ENCODE data around the gene LILRB1. TPM values are rescaled to one million over a fixed set of nuclear protein-coding genes. Genes with fewer than 3 reads are reported as not detected.

LILRB1 gene
- total and polyA plus RNA-seq, 2 of the 13 experiments (the other 11 are each of a cell fraction or from before 2014, with no cell fraction given) = not detected

GRCh38 chr19:54682306-54682856, 52.1 kb downstream of the LILRB1 start:
- no peak for ATAC-seq
- in situ Hi-C loops (cut with HindIII; ENCODE audit: extremely low pct_ligation_motif_present, low pct_unique_long_range_greater_than_20kb) (no loop called here), intact Hi-C loops (cut with micrococcal nuclease; ENCODE audit: unreplicated experiment) (no loop called here)
- Histone ChIP-seq H3K27me3 (ENCODE audit: control insufficient read depth in 1 of 2, insufficient read depth in 2 of 2, low read length in 2 of 2) (no peaks in the 10 kb centered on the region; a peak in 1 of 5 replicates), H3K36me3 (replicated peaks in 1 of 2; ENCODE audit: control insufficient read depth in 1 of 2, insufficient read depth in 2 of 2, low read length in 2 of 2) (no peaks in the 10 kb centered on the region), H3K9ac (ENCODE audit: insufficient read depth, low read depth, low read length) (no peak overlapping the region), H2AFZ (ENCODE audit: low read length) (no peak overlapping the region), H4K20me1 (ENCODE audit: insufficient read depth, low read length) (no peaks in the 10 kb centered on the region), H3K79me2 (ENCODE audit: insufficient read depth, low read length) (no peaks in the 10 kb centered on the region), H3K27ac (ENCODE audit: extremely low read length, insufficient read depth, low read length) (no peak overlapping the region), H3K4me1 (ENCODE audit: insufficient read depth, low read length) (no peaks in the 10 kb centered on the region), H3K9me3 (ENCODE audit: low read length) (no peaks in the 10 kb centered on the region), H3K4me2 (ENCODE audit: low read depth, low read length) (no peak overlapping the region), H3K4me3 (replicated peaks in 1 of 3; ENCODE audit: insufficient read depth in 1 of 3, low read depth in 2 of 3, low read length in 3 of 3) (no peak overlapping the region)
- ChIA-PET POLR2A (no interaction called here), CTCF (ENCODE audit: low intra/inter-chr PET ratio, low total read pairs) (no interaction called here)
- BruUV-seq (replicated peaks) = no TSS peak
- no peak for TF ChIP-seq ZKSCAN1 (IDR thresholded peaks at IDR 0.05; ENCODE audit: low read length)
- DNase-seq (ENCODE audit: low spot score) = no peak
- 11% methylated on average over 7 of the region's 7 CpGs for WGBS (ENCODE audit: low lambda C conversion rate)
- no peak for FAIRE-seq

GRCh38 chr19:54684527-54684926, 54.2 kb downstream of the LILRB1 start:
- no TSS peak for BruUV-seq (replicated peaks)
- TF ChIP-seq ZNF576 (CRISPR knock-in tag; IDR thresholded peaks at IDR 0.05) = no peak
- no peak for TF ChIP-seq ZNF746 (CRISPR knock-in tag; IDR thresholded peaks at IDR 0.05)
- peak; percentile 35; the same call in 1 of the 2 replicates for TF ChIP-seq ZNF777 (CRISPR knock-in tag; IDR thresholded peaks at IDR 0.05)
- TF ChIP-seq ZNF770 (CRISPR knock-in tag; IDR thresholded peaks at IDR 0.05) = no peak
- TF ChIP-seq IKZF5 (CRISPR knock-in tag; IDR thresholded peaks at IDR 0.05) = peak; percentile 80; the same call in 1 of the 2 replicates
- no peak for TF ChIP-seq ZNF180 (CRISPR knock-in tag; IDR thresholded peaks at IDR 0.05; ENCODE audit: borderline replicate concordance, low read depth)
- TF ChIP-seq ZNF12 (CRISPR knock-in tag; IDR thresholded peaks at IDR 0.05) = 0 out of 2 replicates have a peak, but pooled peaks have one; percentile 53
- TF ChIP-seq CENPT (CRISPR knock-in tag; IDR thresholded peaks at IDR 0.05; ENCODE audit: low read depth) = no peak
- no peak for TF ChIP-seq CBFB (CRISPR knock-in tag; IDR thresholded peaks at IDR 0.05)
- no peak for TF ChIP-seq HINFP (CRISPR knock-in tag; IDR thresholded peaks at IDR 0.05; ENCODE audit: low read depth)
- TF ChIP-seq PHF20 (CRISPR knock-in tag; IDR thresholded peaks at IDR 0.05) = no peak

More at GRCh38 chr19:54684527-54684926, 54.2 kb downstream of the LILRB1 start:
- H4K20me1 ChIP-seq (ENCODE audit: insufficient read depth, low read length) = no peaks in the 10 kb centered on the region
- ATAC-seq (peak; percentile 54), FAIRE-seq (no peak), DNase-seq (ENCODE audit: low spot score) (peak; percentile 49)
- ChIA-PET POLR2A (no interaction called here), CTCF (ENCODE audit: low intra/inter-chr PET ratio, low total read pairs) (no interaction called here)
- H3K9me3 ChIP-seq (ENCODE audit: low read length) = no peaks in the 10 kb centered on the region
- 0% methylated on average over 3 of the region's 3 CpGs for WGBS (ENCODE audit: low lambda C conversion rate)
- no peaks in the 10 kb centered on the region for H3K79me2 ChIP-seq (ENCODE audit: insufficient read depth, low read length)
- no peak overlapping the region for H2AFZ ChIP-seq (ENCODE audit: low read length)
- no peaks in the 10 kb centered on the region; a peak in 1 of 5 replicates for H3K27me3 ChIP-seq (ENCODE audit: control insufficient read depth in 1 of 2, insufficient read depth in 2 of 2, low read length in 2 of 2)
- intact Hi-C loops (cut with micrococcal nuclease; ENCODE audit: unreplicated experiment) = no loop called here
- H3K4me3 ChIP-seq (replicated peaks in 1 of 3; ENCODE audit: insufficient read depth in 1 of 3, low read depth in 2 of 3, low read length in 3 of 3) = no peak overlapping the region
- in situ Hi-C loops (cut with HindIII; ENCODE audit: extremely low pct_ligation_motif_present, low pct_unique_long_range_greater_than_20kb) = no loop called here
- no peak overlapping the region for H3K9ac ChIP-seq (ENCODE audit: insufficient read depth, low read depth, low read length)
- H3K36me3 ChIP-seq (replicated peaks in 1 of 2; ENCODE audit: control insufficient read depth in 1 of 2, insufficient read depth in 2 of 2, low read length in 2 of 2) = no peaks in the 10 kb centered on the region
- H3K27ac ChIP-seq (ENCODE audit: extremely low read length, insufficient read depth, low read length) = no peak overlapping the region
- no peak overlapping the region for H3K4me2 ChIP-seq (ENCODE audit: low read depth, low read length)
- H3K4me1 ChIP-seq (ENCODE audit: insufficient read depth, low read length) = no peaks in the 10 kb centered on the region

Measured in HepG2 (cell line).